B cell (primary cell): ENCODE results near the gene SLC35F2.

Experiments used
- EZH2 ChIP-seq: IDR thresholded peaks from 2 replicates; pipeline ENCODE4 v1.6.1; 2012; ENCODE audit warnings: borderline replicate concordance, low read depth, mild to moderate bottlenecking, moderate library complexity, low read length; ENCODE audit not compliant: insufficient read depth, poor library complexity, severe bottlenecking
- TF ChIP-seq, protein P1 (sequence below): fragments of 200-600 bp; IDR thresholded peaks from one replicate; pipeline ENCODE4 v1.8.0; 2022; ENCODE audit warnings: antibody characterized with exemption, mild to moderate bottlenecking

DNA sequence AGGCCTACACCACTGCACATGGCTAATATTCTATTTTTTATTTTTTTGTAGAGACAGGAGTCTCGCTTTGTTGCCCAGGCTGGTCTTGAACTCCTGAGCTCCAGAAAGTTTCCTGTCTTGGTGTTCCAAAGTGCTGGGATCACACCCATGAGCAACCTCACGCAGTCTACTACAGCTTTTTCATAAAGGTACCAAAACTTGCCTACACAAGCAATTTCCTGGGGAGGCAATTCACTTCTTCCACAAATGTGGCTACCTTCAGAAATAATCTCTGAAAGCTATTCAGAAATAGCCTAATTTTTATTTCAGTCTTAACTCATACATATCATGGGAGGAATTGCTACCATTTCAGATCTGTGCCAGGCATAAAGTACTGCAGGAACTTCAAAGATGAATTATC is 11.4 kb downstream of the SLC35F2 start:
- TF ChIP-seq, protein P1, sequence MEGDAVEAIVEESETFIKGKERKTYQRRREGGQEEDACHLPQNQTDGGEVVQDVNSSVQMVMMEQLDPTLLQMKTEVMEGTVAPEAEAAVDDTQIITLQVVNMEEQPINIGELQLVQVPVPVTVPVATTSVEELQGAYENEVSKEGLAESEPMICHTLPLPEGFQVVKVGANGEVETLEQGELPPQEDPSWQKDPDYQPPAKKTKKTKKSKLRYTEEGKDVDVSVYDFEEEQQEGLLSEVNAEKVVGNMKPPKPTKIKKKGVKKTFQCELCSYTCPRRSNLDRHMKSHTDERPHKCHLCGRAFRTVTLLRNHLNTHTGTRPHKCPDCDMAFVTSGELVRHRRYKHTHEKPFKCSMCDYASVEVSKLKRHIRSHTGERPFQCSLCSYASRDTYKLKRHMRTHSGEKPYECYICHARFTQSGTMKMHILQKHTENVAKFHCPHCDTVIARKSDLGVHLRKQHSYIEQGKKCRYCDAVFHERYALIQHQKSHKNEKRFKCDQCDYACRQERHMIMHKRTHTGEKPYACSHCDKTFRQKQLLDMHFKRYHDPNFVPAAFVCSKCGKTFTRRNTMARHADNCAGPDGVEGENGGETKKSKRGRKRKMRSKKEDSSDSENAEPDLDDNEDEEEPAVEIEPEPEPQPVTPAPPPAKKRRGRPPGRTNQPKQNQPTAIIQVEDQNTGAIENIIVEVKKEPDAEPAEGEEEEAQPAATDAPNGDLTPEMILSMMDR: no peak
- no peak for TF ChIP-seq EZH2
